Fibroblast of skin of right biceps (primary cell): ENCODE results near the gene VRK2.
"Not testable (repeated sequence)": the region's sequence is repeated elsewhere in the genome, so short reads cannot be mapped to it uniquely, and the experiment has no call there.

Source experiments
- DNase-seq: peaks from one replicate; pipeline ENCODE4 v3.0.0-alpha.2; 2013

VRK2 gene

DNA sequence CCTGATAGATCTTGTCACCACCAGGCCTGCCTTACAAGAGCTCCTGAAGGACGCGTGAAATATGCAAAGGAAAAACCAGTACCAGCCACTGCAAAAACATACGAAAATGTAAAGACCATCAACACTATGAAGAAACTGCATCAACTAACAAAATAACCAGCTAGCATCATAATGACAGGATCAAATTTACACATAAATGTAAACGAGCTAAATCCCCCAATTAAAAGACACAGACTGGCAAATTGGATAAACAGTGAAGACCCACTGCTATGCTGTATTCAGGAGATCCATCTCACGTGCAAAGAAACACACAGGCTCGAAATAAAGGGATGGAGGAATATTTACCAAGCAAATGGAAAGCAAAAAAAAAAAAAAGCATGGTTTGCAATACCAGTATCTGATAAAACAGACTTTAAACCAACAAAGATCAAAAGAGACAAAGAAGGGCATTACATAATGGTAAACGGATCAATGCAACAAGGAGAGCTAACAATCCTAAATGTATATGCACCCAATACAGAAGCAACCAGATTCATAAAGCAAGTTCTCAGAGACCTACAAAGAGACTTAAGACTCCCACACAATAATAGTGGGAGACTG is 123.8 kb downstream of the VRK2 start:
- not testable (repeated sequence) for DNase-seq

DNA sequence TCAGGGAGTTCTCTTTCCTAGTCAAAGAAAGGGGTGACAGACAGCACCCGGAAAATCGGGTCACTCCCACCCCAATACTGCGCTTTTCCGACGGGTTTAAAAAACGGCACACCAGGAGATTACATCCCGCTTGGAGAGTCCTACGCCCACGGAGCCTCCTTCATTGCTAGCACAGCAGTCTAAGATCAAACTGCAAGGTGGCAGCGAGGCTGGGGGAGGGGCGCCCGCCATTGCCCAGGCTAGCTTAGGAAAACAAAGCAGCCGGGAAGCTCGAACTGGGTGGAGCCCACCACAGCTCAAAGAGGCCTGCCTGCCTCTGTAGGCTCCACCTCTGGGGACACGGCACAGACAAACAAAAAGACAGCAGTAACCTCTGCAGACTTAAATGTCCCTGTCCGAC is 125.2 kb downstream of the VRK2 start:
- DNase-seq: not testable (repeated sequence)

DNA sequence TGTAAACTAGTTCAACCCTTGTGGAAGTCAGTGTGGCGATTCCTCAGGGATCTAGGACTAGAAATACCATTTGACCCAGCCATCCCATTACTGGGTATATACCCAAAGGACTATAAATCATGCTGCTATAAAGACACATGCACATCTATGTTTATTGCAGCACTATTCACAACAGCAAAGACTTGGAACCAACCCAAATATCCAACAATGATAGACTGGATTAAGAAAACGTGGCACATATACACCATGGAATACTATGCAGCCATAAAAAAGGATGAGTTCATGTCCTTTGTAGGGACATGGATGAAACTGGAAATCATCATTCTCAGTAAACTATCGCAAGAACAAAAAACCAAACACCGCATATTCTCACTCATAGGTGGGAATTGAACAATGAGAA is 130.6 kb downstream of the VRK2 start:
- DNase-seq: not testable (repeated sequence)

DNA sequence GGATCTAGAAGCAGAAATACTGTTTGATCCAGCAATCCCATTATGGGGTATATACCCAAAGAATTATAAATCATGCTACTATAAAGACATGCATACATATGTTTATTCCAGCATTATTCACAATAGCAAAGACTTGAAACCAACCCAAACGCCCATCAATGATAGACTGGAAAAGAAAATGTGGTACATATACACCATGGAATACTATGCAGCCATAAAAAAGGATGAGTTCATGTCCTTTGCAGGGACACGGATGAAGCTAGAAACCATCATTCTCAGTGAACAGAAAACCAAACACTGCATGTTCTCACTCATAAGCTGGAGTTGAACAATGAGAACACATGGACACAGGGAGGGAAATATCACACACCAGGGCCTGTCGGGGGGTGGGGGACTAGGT is 133.6 kb downstream of the VRK2 start:
- not testable (repeated sequence) for DNase-seq

DNA sequence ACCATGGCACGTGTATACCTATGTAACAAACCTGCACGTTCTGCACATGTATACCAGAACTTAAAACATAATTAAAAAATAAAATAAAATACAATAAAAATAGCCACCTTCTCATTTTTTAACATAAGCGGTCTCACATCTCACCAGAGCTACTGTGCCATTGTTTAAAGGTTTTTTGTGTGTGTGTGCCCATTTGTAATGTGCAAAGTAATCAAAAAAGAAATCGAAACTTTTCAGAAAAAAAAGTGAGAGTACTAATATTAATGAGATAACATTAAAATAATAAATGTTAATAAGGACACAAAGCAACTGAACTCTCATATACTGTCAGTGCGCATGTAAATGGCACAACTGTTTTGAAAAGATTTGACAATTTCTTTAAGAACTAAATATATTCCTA is 134.0 kb downstream of the VRK2 start:
- no peak for DNase-seq

DNA sequence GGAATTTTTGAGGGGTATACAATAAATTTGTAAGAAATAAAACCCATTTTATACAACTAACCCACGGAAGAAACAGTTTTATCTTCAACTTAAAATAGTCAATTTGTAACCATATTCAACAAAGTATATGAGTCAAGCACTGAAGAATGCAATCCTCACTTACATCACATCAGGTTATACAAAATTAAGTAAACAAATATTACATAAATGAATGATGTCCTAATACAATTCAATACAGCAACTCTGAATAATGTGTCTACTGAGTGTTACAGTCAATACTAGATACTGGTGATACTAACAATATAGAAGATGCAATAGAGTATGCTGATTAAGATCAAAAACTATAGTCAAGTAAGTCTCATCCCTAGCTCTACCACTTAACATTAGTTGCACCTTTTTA is 135.9 kb downstream of the VRK2 start:
- no peak for DNase-seq

DNA sequence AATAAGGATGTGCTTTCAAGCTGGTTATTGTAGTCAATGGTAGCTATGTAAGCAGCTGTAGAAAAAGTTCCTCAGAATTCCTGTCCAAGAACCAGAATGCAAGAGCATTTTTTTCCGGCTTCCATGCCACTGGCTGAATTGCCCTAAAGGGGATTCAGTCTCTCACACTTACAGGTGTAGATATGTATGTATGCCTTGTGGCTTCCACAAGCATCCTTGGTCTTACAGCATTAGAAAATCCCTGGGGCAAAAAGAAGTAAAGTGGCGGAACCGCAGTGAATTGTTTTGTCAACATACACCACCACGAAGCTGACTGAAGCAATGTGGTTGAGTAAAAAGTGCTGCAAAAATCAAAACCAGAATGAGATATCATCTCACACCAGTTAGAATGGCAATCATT is 139.9 kb downstream of the VRK2 start:
- no peak for DNase-seq

DNA sequence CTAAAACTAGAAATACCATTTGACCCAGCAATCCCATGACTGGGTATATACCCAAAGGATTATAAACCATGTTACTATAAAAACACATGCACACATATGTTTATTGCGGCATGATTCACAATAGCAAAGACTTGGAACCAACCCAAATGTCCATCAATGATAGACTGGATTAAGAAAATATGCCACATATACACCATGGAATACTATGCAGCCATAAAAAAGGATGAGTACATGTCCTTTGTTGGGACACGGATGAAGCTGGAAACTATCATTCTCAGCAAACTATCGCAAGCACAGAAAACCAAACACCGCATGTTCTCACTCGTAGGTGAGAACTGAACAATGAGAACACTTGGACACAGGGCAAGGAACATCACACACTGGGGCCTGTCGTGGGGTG is 140.4 kb downstream of the VRK2 start:
- not testable (repeated sequence) for DNase-seq

DNA sequence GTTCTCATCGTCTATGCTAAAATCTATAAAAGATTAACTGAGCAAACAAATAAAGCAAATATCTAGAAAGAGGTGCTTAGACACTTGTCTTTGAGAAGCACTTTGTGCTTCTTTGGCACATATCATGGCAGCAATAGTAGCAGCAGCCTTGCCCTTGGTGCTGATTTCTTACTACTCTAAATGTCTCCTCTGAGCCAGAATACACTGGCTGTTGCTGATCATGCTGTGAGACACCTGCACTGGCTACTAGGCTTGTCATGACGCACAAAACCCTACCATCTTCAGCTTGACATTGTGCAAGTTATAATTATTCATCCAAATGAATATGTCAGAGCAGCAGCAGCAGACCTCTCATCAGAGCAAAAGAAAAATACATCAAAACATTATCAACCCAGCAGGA is 147.9 kb downstream of the VRK2 start:
- no peak for DNase-seq

DNA sequence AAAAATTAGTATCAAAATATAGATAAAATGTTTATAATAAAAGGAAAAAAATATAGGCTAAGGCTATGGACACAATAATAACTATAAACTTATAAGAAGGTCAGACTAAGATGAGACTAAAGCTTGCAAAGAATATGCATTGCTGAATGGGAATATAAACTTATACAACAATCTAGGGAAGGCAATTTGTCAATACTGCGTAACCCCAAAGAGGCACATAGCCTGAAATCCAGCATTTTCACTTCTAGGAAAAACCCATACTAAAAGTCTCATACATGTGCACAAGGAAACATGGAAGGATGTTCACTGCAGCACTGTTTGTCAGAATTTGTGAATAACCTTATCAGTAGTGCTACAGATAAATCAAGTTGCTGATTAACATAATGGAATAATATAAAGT is 149.1 kb downstream of the VRK2 start:
- no peak for DNase-seq

DNA sequence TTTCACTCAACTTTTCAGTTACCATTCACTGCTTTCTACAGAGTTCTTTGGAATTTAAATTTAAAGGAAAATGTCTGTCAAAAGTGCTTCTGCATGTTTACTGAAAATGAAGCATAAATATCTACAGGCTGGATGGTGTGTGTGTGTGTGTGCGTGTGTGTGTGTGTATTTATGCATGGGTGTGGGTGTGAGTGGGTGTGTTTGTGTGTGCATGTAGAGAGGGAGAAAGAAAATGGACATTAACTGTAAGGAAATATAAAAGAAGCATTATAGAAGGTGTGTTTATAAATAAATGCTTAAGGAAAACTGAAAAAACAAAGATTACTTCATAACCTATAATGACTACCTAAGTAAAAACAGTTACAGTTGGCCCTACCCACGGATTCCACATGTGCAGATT is 151.3 kb downstream of the VRK2 start:
- DNase-seq: no peak

DNA sequence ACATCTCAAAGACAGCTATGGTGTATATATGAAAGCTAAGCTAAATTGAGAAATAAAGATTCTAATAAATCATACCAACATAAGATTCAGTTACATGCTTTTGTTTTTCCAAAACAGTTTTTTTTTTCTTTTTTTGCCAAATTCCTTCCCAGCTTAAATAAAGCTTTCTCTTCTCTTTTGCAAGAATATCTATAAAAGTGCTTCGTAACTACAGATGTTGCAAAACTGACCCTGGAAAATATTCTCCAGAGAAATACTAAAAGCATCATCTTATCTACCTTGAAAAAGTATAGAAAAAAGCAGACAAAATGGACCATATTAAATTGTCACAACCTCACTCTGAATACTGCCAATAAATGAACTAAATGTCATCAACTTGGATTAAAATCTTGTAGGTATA is 155.8 kb downstream of the VRK2 start:
- DNase-seq: no peak

DNA sequence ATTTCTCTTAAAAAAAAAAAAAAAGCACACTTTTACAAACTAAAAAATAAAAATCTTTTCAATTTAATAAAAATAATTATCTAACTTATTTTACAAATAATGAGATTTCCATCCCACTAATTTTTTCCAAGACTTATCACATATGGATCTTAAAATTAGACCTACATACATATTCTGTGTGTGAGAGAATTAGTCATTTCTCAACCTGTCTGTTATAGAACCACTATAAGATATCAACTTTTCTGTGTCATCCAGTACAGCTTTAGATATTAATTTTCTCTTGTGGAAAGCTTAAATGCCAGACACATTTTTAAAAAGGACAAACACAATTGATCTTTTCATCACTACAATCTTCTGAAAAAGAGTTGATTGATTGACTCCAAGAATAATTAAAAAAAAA is 156.4 kb downstream of the VRK2 start:
- DNase-seq: no peak

DNA sequence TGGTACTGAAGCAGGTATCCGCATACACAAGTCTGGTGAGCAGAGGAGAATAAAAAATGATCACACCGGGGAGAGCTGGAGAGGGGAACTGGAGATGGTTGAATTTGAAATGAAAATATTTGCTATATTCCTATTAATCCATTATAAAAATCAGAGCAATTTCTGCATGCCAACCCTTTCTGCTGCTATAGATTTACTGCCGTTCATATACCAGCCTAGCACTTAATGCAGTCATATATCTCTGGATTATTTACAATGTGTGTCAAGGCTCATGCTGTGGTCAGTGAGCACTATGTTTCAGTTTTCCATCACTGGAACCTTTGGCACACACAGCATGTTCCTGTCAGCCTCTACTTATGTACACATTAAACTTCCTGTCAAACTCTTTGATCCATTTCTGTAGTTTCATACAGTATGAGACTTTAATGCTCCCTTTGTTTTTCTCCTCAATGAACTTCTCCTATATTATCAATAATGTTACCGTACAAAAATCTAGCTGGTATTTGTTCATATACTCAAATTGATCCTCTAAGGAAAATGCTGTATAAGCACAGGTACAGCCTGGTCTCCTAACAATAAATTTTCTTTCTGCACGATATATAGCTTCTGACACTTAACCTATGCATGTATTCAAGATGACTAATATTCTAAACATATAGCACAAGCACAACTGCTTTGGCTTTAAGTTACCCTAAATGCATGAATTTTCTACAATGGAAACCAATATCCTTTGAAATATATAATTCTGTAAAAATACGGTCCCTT is 157.8 kb downstream of the VRK2 start:
- peak; percentile 5 for DNase-seq

DNA sequence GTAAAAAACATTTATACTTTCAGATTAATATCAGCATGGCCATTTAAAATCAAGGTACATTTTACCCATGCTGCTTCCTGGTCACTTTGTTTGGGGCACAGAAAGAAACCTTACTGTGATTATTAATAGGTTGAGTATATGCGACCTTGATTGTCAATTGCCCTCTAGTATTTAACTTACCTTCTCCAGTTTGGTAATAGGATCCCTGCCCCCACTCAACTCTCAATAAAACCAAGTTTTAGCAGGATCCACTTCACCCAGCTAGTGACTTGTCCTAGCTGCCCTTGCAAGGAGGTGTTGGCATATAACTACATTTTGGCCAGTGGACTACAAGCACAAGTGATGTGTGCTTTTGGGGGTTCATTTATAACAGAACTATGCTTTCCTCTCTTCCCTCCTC is 160.2 kb downstream of the VRK2 start:
- DNase-seq: no peak

DNA sequence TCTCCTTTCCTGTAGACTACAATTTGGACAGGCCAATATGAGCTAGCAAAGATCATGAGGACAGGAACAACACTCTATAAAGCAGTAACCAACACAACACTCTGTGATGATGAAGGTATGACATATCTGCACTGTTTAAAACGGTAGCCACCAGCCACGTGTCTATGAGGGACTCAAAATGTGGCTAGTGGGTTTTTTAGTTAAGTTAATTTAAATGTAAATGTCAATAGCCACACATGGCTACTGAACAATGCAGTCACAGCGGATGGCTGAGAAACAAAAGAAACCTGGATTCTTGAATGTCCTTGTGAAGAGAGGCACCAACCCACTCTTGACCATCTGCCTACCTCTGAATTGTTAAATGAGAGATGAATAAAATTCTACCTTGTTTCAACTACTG is 160.6 kb downstream of the VRK2 start:
- DNase-seq: no peak
